ENCODE measurements around the gene UVRAG. TPM values are rescaled to one million over a fixed set of nuclear protein-coding genes. Genes with fewer than 3 reads are reported as not detected.
"Not testable (repeated sequence)": the region's sequence is repeated elsewhere in the genome, so short reads cannot be mapped to it uniquely, and the experiment has no call there.

UVRAG gene
- total RNA-seq, 2 donors from 2014 or later: 12.8 to 13.7 TPM

DNA sequence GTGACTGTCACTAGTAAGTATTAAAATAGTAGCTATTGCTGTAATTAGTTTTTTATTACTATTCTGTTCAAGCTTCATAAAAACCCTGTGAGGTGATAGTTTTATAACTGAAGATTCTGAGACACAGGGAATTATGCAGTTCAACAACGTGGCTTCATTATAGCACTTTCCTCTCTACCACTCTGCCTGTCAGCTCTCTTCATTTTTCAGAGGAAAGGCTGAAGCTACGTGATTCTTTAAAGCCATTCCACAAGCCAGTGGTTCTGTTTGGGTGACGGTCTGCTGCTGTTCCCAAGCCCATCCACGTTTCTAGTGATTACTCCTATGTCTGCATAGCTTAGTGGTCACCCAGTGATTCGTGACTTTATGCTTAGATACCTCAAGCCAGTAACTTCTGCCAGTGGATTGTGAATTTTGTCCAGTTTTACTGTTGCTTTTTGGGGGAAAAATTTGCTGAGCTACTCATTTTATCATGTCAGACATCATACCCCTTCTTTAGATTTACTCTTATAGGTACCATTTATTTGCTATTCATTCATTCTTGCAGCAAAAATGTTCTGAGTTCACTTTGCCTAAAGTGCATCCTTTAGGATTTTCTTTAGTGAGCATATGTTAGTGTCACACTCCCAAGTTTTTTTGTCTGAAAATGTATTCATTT, 59.8 kb downstream of the UVRAG start:
- no peak overlapping the region for H3K9ac ChIP-seq (ENCODE audit: low read depth in 2 of 2, low read length in 2 of 2)
- DNase-seq: no peak
- no peak overlapping the region for H3K27ac ChIP-seq
- TF ChIP-seq, protein P1, sequence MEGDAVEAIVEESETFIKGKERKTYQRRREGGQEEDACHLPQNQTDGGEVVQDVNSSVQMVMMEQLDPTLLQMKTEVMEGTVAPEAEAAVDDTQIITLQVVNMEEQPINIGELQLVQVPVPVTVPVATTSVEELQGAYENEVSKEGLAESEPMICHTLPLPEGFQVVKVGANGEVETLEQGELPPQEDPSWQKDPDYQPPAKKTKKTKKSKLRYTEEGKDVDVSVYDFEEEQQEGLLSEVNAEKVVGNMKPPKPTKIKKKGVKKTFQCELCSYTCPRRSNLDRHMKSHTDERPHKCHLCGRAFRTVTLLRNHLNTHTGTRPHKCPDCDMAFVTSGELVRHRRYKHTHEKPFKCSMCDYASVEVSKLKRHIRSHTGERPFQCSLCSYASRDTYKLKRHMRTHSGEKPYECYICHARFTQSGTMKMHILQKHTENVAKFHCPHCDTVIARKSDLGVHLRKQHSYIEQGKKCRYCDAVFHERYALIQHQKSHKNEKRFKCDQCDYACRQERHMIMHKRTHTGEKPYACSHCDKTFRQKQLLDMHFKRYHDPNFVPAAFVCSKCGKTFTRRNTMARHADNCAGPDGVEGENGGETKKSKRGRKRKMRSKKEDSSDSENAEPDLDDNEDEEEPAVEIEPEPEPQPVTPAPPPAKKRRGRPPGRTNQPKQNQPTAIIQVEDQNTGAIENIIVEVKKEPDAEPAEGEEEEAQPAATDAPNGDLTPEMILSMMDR (IDR thresholded peaks at IDR 0.05): no peak
- no peaks in the 10 kb centered on the region for H3K36me3 ChIP-seq
- H3K4me1 ChIP-seq: no peaks in the 10 kb centered on the region
- H3K4me3 ChIP-seq: no peak overlapping the region
- H3K9me3 ChIP-seq: no peaks in the 10 kb centered on the region
- intact Hi-C loops (cut with DNase I): no loop called here
- no peaks in the 10 kb centered on the region for H3K27me3 ChIP-seq

DNA sequence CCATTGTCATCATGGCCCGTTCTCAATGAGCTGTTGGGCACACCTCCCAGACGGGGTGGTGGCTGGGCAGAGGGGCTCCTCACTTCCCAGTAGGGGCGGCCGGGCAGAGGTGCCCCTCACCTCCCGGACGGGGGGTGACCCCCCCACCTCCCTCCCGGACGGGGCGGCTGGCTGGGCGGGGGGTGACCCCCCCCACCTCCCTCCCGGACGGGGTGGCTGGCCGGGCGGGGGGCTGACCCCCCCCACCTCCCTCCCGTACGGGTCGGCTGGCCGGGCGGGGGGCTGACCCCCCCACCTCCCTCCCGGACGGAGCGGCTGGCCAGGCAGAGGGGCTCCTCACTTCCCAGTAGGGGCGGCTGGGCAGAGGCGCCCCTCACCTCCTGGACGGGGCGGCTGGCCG, 62.3 kb downstream of the UVRAG start:
- H3K27ac ChIP-seq; H3K27me3 ChIP-seq; DNase-seq; H3K4me3 ChIP-seq; intact Hi-C loops (cut with DNase I); H3K4me1 ChIP-seq; H3K9ac ChIP-seq (ENCODE audit: low read depth in 2 of 2, low read length in 2 of 2); H3K9me3 ChIP-seq; H3K36me3 ChIP-seq: not testable (repeated sequence)

DNA sequence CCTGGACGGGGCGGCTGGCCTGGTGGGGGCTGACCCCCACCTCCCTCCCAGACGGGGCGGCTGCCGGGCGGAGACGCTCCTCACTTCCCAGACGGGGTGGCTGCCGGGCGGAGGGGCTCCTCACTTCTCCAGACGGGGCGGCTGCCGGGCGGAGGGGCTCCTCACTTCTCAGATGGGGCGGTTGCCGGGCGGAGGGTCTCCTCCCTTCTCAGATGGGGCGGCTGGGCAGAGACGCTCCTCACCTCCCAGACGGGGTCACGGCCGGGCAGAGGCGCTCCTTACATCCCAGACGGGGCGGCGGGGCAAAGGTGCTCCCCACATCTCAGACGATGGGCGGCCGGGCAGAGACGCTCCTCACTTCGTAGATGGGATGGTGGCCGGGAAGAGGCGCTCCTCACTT, 62.9 kb downstream of the UVRAG start:
- H3K9me3 ChIP-seq; H3K9ac ChIP-seq (ENCODE audit: low read depth in 2 of 2, low read length in 2 of 2); intact Hi-C loops (cut with DNase I): not testable (repeated sequence)

DNA sequence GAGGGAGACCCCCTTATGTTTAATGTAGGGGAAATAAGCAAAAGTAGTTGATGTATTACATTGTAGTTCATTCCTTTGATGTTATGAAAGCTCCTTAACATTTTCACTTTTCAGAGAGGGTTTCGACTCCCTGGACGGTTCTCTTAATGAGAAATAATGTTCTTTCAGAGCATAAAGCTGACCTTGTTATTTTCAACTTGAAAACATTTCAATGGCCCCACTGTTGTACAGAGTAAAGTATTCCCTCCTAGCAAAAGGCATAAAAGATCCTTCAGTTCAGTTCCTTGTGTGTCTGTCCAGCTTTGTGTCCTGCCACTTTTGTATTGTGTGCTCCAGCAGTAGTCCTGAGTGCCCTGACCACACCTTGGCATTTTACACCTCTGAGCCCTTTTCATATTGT, 63.9 kb downstream of the UVRAG start:
- H3K9me3 ChIP-seq: no peaks in the 10 kb centered on the region
- no peaks in the 10 kb centered on the region for H3K4me1 ChIP-seq
- TF ChIP-seq, protein P1 (IDR thresholded peaks at IDR 0.05): no peak
- no peak overlapping the region for H3K27ac ChIP-seq
- no peak for DNase-seq
- intact Hi-C loops (cut with DNase I): no loop called here
- no peaks in the 10 kb centered on the region for H3K36me3 ChIP-seq
- no peak overlapping the region for H3K4me3 ChIP-seq
- no peaks in the 10 kb centered on the region for H3K27me3 ChIP-seq
- no peak overlapping the region for H3K9ac ChIP-seq (ENCODE audit: low read depth in 2 of 2, low read length in 2 of 2)

More for the DNA sequence above, 62.9 kb downstream of the UVRAG start:
- DNase-seq, H3K36me3 ChIP-seq, H3K27ac ChIP-seq, H3K27me3 ChIP-seq, H3K4me1 ChIP-seq, H3K4me3 ChIP-seq: not testable (repeated sequence)

DNA sequence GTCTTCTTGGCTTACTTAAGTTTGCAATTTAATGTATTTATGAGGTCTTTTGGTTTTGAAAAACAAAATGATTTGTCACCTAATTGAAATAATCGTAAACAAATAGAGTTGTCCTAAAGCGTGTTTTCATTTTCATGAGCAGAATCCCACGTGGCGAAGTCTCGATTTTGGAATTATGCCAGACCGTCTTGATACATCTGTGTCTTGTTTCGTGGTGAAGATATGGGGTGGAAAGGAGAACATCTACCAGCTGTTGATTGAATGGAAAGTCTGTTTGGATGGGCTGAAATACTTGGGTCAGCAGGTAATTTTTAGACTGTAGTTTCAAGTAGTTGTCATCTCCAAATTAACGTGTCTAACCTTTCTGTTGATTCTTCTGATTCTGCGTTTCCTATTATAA, 64.7 kb downstream of the UVRAG start:
- Histone ChIP-seq H3K9me3 (no peaks in the 10 kb centered on the region), H3K4me3 (no peak overlapping the region), H3K36me3 (no peaks in the 10 kb centered on the region), H3K27ac (no peak overlapping the region), H3K9ac (ENCODE audit: low read depth in 2 of 2, low read length in 2 of 2) (no peak overlapping the region), H3K4me1 (no peaks in the 10 kb centered on the region), H3K27me3 (no peaks in the 10 kb centered on the region)
- intact Hi-C loops (cut with DNase I): no loop called here
- TF ChIP-seq, protein P1 (IDR thresholded peaks at IDR 0.05): no peak
- no peak for DNase-seq

DNA sequence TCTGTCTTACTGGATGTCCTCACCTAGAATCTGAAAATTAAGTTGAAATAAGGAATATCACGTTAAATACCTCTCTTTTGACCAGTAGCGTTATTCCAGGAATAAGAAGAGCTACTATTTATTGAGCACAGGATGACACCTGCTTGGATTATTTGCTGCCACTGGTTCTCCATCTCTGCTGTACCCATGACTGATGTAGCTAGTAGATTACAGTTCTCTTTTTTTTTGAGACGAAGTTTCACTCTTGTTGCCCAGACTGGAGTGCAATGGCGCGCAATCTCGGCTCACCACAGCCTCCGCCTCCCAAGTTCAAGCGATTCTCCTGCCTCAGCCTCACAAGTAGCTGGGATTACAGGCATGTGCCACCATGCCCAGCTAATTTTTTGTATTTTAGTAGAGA, 65.3 kb downstream of the UVRAG start:
- H3K27me3 ChIP-seq; H3K4me1 ChIP-seq; intact Hi-C loops (cut with DNase I); H3K27ac ChIP-seq; H3K9ac ChIP-seq (ENCODE audit: low read depth in 2 of 2, low read length in 2 of 2); DNase-seq; H3K36me3 ChIP-seq; H3K4me3 ChIP-seq; H3K9me3 ChIP-seq: not testable (repeated sequence)

DNA sequence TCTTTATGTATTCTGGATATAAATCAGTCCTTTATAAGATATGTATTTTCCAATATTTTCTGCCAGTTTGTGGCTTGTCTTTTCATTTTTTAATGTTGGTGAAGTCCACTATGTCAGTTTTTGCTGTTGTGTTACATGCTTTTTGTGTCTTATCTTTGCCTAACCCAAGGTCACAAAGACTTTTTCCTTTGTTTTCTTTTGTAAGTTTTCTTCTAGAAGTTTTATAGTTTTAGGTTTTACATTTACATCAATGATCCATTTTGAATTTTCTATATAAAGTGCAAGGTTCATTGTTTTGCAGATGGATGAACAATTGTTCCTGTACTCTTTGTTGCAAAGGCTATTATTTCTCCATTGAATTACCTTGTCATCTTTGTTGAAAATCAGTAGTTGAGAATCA, 69.3 kb downstream of the UVRAG start:
- H3K4me3 ChIP-seq: no peak overlapping the region
- no peaks in the 10 kb centered on the region for H3K9me3 ChIP-seq
- no peaks in the 10 kb centered on the region for H3K36me3 ChIP-seq
- intact Hi-C loops (cut with DNase I): no loop called here
- TF ChIP-seq, protein P1 (IDR thresholded peaks at IDR 0.05): no peak
- H3K9ac ChIP-seq (ENCODE audit: low read depth in 2 of 2, low read length in 2 of 2): no peak overlapping the region
- DNase-seq: no peak
- H3K27me3 ChIP-seq: no peaks in the 10 kb centered on the region
- H3K4me1 ChIP-seq: no peaks in the 10 kb centered on the region
- no peak overlapping the region for H3K27ac ChIP-seq
